Measurements from ENCODE around the gene TOMM6. TPM values are rescaled to one million over a fixed set of nuclear protein-coding genes. Genes with fewer than 3 reads are reported as not detected.
"Not testable (repeated sequence)": the region's sequence is repeated elsewhere in the genome, so short reads cannot be mapped to it uniquely, and the experiment has no call there.

The TOMM6 gene
- polyA plus RNA-seq, 3 donors from 2014 or later = 291 to 367 (median 304) TPM

DNA sequence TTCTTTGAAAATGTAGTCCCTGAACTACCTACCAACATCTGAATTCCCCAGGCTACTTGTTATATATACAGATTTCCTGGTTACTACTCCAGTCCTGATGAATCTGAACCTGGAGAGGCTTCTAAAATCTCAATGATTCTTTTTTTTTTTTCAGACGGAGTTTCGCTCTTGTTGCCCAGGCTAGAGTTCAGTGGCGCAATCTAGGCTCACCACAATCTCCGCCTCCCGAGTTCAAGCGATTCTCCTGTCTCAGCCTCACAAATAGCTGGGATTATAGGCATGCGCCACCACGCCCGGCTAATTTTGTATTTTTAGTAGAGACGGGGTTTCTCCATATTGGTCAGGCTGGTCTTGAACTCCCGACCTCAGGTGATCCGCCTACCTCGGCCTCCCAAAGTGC is 24.5 kb downstream of the TOMM6 start:
- H3K27ac Mint-ChIP-seq; H3K4me3 Mint-ChIP-seq; DNase-seq; H3K27me3 Mint-ChIP-seq (ENCODE audit: low read depth in 3 of 3); H3K9me3 Mint-ChIP-seq; H3K36me3 Mint-ChIP-seq; H3K4me1 Mint-ChIP-seq: not testable (repeated sequence)

DNA sequence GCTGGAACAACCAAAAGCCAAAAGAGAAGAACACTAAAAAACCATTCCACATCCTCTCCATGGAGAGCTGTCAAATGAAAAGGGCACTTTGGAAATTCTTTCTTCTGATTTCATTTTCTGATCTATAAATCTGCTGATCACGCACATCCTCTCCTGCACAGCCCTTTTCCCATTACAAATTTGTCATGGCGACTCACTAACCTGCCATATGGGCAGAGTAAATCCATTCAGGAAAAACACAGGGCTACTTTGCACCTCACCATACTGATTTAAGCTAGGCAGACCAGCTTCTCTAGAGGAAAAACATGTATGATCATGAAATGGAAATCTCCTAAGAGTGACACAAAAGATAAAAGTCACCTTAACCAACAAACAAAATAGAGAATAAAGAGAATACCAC is 26.0 kb downstream of the TOMM6 start:
- Mint-ChIP-seq H3K36me3 (no peaks in the 10 kb centered on the region), H3K4me1 (no peaks in the 10 kb centered on the region), H3K27me3 (ENCODE audit: low read depth in 3 of 3) (peaks cover 0 to 2% (median 0%) of the 10 kb centered on the region in 3 donors), H3K9me3 (no peaks in the 10 kb centered on the region), H3K4me3 (no peak overlapping the region), H3K27ac (no peak overlapping the region)
- DNase-seq = no peak

DNA sequence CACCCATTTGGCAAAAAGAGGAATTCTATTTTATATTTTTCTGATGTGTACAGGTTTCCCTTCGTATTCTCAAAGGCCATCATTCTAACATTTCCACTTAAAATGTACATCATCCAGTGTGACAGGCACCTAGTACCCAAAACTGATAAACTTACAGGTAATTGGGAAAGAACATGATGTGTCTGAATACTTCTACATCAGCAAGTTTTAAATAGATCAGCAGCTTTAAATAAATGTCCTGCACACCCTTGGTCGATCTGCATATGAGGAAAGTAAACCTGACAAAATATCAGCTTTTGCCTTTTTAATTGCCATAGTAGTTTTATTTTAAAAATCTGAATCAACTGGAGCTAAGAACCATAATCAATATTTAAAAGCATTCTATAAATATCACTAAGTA is 26.5 kb downstream of the TOMM6 start:
- H3K4me1 Mint-ChIP-seq = no peaks in the 10 kb centered on the region
- H3K27ac Mint-ChIP-seq = no peak overlapping the region
- no peak for DNase-seq
- H3K4me3 Mint-ChIP-seq = no peak overlapping the region
- peaks cover 0 to 2% (median 0%) of the 10 kb centered on the region in 3 donors for H3K27me3 Mint-ChIP-seq (ENCODE audit: low read depth in 3 of 3)
- no peaks in the 10 kb centered on the region for H3K9me3 Mint-ChIP-seq
- no peaks in the 10 kb centered on the region for H3K36me3 Mint-ChIP-seq

DNA sequence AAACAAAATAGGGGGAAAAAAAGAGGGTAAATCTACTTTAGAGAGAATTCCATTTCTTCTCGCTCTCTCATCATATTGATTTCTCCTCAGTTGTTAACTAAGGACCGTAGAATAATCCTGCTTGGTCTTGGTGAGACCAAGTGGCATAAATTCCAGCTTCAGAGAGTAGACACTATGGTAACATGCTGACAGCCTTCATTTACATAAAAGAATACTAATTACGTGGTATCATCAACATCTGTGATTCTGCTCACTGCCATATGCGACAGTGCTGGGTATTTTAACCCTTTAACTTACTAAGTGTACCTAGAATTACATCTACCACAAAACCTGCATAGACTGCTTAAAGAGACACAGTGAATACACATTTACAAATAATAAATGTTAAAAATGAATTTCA is 27.1 kb downstream of the TOMM6 start:
- Mint-ChIP-seq H3K36me3 (no peaks in the 10 kb centered on the region), H3K4me3 (no peak overlapping the region), H3K27me3 (ENCODE audit: low read depth in 3 of 3) (peaks cover 0 to 2% (median 0%) of the 10 kb centered on the region in 3 donors), H3K9me3 (no peaks in the 10 kb centered on the region), H3K4me1 (no peaks in the 10 kb centered on the region), H3K27ac (no peak overlapping the region)
- no peak for DNase-seq

DNA sequence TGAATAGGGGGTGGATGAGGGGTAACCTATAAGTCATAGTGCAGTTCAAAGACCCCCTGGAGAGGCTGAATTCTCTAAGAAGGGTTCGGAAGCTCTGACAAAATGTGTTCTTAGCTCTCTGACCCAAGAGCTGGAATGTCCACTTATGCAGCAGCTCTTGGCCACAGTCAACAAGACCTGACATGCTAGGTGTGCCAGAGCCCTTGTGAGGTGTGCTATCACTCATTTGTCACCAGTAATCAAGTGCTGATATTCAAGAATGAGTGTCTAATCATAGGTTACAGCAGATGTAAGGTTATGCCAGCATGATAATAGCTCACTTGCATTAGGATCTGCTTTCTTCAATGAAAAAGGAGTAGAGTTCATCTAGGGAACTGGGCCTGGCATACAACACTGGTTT is 28.1 kb downstream of the TOMM6 start:
- DNase-seq = no peak
- Mint-ChIP-seq H3K27ac (no peak overlapping the region), H3K4me3 (no peak overlapping the region), H3K27me3 (ENCODE audit: low read depth in 3 of 3) (peaks cover 0 to 2% (median 0%) of the 10 kb centered on the region in 3 donors), H3K9me3 (no peaks in the 10 kb centered on the region), H3K4me1 (no peaks in the 10 kb centered on the region), H3K36me3 (no peaks in the 10 kb centered on the region)

DNA sequence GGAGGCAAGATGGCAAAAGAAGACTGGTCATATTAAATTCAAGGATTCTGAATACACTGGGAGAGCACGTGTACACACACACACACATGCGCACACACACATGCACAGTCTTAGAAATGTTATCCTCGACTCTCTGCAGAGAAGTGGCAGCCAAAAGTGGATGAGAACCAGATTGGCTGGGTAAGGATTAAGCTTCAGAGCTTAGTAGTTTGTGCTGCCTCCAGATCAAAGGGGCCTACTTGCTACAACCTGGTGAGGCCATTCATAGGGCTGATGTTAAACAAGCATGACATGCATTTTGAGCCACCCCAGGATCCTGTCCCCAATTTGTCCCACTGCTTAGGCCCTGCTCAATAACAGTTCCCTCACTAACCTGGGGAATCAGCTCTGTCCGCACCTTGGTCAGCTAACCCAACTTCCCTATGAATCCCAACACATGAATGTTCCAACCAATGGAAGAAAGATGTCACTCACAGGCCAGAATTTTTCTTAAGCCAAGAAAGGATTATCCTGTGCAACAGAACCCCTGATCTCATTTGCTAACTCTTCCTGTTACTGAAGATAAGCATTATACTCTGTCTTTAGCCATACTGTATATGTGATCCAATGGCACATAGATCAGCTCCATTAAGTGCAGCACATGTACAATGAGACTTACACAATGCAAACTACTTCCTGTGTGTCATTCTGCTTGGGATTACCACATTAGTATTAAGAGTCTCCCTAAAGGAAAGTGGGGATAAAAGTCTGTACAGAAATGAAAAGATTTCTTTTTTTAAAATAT is 31.0 kb downstream of the TOMM6 start:
- H3K36me3 Mint-ChIP-seq = no peaks in the 10 kb centered on the region
- H3K4me3 Mint-ChIP-seq = no peak overlapping the region
- H3K4me1 Mint-ChIP-seq = no peaks in the 10 kb centered on the region
- no peak overlapping the region for H3K27ac Mint-ChIP-seq
- no peaks in the 10 kb centered on the region for H3K9me3 Mint-ChIP-seq
- peaks cover 0 to 2% (median 0%) of the 10 kb centered on the region in 3 donors for H3K27me3 Mint-ChIP-seq (ENCODE audit: low read depth in 3 of 3)
- no peak for DNase-seq

DNA sequence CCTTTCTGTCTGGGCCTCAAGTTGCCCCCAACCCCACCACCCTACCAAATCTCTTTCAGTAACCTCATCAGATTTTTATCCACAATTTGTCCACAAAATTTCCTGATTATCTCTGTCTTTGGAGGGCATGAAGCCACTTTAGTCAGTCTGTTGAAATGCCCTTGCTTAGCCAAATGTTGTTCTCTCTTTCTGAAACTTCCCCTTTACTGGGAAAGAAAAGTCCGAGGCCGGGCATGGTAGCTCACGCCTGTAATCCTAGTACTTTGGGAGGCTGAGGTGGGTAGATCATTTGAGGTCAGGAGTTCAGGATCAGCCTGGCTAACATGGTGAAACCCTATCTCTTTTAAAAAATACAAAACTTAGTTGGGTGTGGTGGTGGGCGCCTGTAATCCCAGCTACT is 33.8 kb downstream of the TOMM6 start:
- Mint-ChIP-seq H3K36me3 (no peaks in the 10 kb centered on the region), H3K4me3 (no peak overlapping the region), H3K27me3 (ENCODE audit: low read depth in 3 of 3) (no peaks in the 10 kb centered on the region), H3K27ac (no peak overlapping the region), H3K9me3 (no peaks in the 10 kb centered on the region), H3K4me1 (no peaks in the 10 kb centered on the region)
- no peak for DNase-seq

DNA sequence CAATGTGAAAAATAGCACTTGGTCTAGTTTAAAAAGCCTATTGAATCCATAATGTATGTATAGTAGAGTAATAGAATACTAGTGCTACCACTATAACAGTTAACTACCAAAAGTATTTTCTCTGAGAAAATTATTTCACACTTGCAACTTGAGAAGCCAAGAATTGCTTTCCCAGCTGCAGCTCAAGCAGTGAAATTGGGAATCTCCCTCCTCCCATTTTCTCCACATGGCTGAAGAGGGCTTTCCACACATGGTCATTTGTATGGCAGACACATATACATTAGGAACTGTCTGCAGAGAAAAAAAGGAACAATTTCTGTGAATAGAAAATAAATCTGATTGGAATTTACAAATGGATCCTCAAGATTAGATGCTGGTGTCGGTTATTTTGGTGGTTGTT is 34.5 kb downstream of the TOMM6 start:
- H3K36me3 Mint-ChIP-seq = no peaks in the 10 kb centered on the region
- H3K27ac Mint-ChIP-seq = no peak overlapping the region
- H3K4me3 Mint-ChIP-seq = no peak overlapping the region
- H3K27me3 Mint-ChIP-seq (ENCODE audit: low read depth in 3 of 3) = no peaks in the 10 kb centered on the region
- H3K4me1 Mint-ChIP-seq = no peaks in the 10 kb centered on the region
- H3K9me3 Mint-ChIP-seq = no peaks in the 10 kb centered on the region
- DNase-seq = no peak

DNA sequence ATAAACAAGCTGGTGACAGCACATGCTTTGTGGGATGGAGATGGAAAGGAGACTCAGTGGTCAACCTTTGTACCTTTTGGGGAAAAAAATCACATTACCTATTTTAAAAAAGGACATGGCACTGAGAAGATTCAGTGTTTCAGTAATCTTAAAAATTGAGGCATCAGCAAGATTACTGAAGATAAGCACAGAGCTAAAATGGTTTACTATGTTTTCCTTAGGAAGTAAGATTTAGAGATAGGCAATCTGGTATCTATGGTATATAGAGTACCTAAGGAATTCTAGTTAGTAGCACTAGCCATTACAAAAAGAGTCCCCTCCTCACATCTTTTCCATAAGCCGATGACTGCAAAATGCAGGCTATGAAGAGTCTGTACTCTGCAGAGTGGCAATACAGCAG is 35.7 kb downstream of the TOMM6 start:
- H3K9me3 Mint-ChIP-seq = no peaks in the 10 kb centered on the region
- no peak overlapping the region for H3K27ac Mint-ChIP-seq
- H3K4me1 Mint-ChIP-seq = no peaks in the 10 kb centered on the region
- no peak for DNase-seq
- H3K36me3 Mint-ChIP-seq = no peaks in the 10 kb centered on the region
- no peaks in the 10 kb centered on the region for H3K27me3 Mint-ChIP-seq (ENCODE audit: low read depth in 3 of 3)
- no peak overlapping the region for H3K4me3 Mint-ChIP-seq

DNA sequence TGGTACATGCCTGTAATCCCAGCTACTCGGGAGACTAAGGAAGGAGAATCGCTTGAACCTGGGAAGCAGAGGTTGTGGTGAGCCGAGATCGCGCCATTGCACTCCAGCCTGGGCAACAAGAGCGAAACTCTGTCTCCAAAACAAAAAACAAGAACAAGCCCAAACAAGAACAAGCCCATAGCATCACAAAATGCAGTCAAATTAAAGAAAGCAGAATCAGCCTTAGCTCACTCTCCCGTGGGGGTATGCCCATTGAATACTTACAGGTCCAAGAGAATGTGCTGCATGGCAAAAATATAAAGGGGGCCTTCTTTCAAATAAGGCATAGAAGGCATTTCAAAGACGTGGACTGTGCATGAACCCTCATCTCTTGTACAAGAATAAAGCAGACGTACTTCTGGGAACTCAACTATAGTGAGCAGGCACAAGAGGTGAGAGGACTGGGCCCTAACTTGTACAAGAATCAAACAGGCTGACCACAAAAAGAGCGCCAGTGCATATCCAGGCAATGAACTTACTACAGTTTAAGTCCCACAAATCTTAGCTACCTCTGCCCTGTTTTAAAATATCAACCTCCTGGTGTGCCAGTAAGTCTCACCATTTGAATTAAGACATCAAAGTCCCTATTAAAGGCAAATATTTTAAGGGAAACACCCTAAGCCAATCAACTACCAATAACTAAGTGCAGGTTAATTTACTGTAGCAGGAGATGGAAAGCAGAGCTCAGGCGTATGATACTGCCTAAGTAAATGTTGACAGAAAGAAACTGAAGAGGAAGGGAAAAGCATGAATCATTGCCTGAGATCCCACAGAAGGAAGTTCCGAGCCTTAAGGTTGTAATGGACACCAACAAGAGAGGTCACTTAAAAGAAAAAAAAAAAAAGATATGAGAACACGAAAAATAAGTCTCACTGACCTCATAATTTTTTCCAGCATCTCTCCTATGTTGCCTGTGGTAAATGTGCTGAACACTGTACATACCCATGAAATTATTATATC is 37.4 kb downstream of the TOMM6 start:
- Mint-ChIP-seq H3K36me3 (peaks cover 0 to under 1% (median 0%) of the 10 kb centered on the region in 3 donors), H3K9me3 (no peaks in the 10 kb centered on the region), H3K27me3 (ENCODE audit: low read depth in 3 of 3) (peaks cover 0 to 1% (median 0%) of the 10 kb centered on the region in 3 donors), H3K27ac (peak overlapping the region in 1 of 6 donors; percentile 54), H3K4me3 (no peak overlapping the region), H3K4me1 (no peaks in the 10 kb centered on the region)
- DNase-seq = no peak

DNA sequence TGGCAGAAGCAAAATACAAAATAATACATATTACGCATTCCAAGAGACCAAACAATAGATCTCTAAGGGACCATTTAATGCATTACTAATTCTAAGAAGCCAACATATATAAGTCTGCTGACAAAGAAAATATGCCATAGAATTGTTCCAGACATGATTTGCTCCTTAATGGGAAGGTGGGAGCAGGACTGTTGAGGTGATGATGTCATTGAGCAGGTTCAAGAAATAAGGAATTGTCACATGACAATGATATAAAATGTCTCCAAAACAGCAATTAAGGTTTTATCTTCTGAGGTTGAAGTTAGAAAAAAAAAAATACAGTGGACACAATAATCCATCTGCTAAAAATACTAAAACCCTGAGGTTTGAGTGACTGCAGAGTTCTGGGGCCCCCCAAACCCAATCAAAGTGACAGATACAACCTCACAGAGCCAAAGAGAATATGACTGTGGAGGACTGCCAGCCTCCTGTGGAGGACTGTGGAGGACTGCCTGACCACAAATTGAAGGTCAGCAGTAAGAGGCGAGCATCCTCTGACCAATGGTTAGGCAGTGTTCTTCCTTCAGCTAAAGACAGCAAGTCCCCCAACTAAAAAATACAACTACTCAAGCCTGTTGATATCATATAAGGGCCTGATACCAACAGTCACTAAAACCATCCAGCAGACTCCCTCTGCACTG is 39.0 kb downstream of the TOMM6 start:
- H3K36me3 Mint-ChIP-seq = peaks cover 0 to 4% (median 1%) of the 10 kb centered on the region in 3 donors
- no peaks in the 10 kb centered on the region for H3K4me1 Mint-ChIP-seq
- H3K4me3 Mint-ChIP-seq = no peak overlapping the region
- H3K9me3 Mint-ChIP-seq = no peaks in the 10 kb centered on the region
- H3K27me3 Mint-ChIP-seq (ENCODE audit: low read depth in 3 of 3) = peaks cover 0 to 1% (median 0%) of the 10 kb centered on the region in 3 donors
- no peak for DNase-seq
- H3K27ac Mint-ChIP-seq = no peak overlapping the region

DNA sequence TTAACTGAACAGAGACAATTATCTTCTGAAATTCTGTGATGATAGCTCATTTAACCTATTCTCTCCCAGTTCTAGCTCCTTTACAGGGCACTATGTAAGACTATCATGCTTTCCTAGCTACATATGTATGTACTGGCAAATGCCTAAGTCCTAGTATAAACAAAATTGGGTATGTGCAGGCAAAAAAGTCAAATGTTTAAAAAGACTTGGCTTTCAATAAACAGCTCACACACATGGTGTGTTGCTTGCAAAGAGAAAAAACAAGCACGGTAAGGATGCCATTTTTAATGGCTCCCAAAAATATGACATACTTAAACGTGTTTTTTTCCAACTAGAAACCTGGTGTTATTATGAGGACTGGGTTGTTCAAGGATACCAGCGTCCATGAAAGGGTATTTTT is 44.8 kb downstream of the TOMM6 start:
- H3K4me3 Mint-ChIP-seq = no peak overlapping the region
- no peak for DNase-seq
- peaks cover 3 to 13% of the 10 kb centered on the region in 2 donors for H3K4me1 Mint-ChIP-seq
- peaks cover 0 to 4% (median 4%) of the 10 kb centered on the region in 3 donors for H3K36me3 Mint-ChIP-seq
- H3K27me3 Mint-ChIP-seq (ENCODE audit: low read depth in 3 of 3) = peaks cover 0 to 1% (median 0%) of the 10 kb centered on the region in 3 donors
- H3K27ac Mint-ChIP-seq = no peak overlapping the region
- H3K9me3 Mint-ChIP-seq = no peaks in the 10 kb centered on the region

DNA sequence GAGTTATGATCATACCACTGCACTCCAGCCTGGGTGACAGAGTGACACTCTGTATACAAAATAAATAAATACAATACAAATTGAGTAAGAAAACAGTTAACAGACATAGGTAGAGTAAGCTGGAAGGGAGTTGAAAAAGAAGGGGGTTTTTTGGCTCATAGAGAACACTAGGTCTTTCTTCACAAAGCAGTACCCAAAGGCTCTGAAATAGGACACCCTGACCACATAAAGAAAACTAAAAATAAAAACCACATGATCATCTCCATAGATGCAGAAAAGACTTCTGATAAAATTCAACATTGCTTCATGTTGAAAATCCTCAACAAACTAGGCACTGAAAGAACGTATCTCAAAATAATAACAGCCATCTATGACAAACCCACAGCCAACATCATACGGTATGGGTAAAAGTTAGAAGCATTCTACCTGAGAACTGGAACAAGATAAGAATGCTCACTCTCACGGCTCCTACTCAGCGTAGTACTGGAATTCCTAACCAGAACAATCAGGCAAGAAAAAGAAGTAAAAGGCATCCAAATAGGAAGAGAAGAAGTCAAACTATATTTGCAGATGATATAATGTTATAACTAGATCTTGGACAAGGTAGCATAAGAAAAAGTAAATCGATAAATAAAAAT is 48.6 kb downstream of the TOMM6 start:
- H3K36me3 Mint-ChIP-seq = peaks cover 0 to 6% (median 0%) of the 10 kb centered on the region in 3 donors
- H3K4me3 Mint-ChIP-seq = no peak overlapping the region
- H3K9me3 Mint-ChIP-seq = no peaks in the 10 kb centered on the region
- H3K4me1 Mint-ChIP-seq = peaks cover 3 to 13% of the 10 kb centered on the region in 2 donors
- peak in 1 of 3 donors; percentile 1 for DNase-seq
- H3K27ac Mint-ChIP-seq = peak overlapping the region in 1 of 6 donors; percentile 47
- H3K27me3 Mint-ChIP-seq (ENCODE audit: low read depth in 3 of 3) = peaks cover 0 to 2% (median 0%) of the 10 kb centered on the region in 3 donors

All from immature natural killer cell (primary cell).